Endothelial cell of umbilical vein (primary cell): ENCODE measurements around the gene FAM110C. TPM values are rescaled to one million over a fixed set of nuclear protein-coding genes. Genes with fewer than 3 reads are reported as not detected.

Source experiments
- BruUV-seq: library from RNA; stranded (reverse); fragments of 400-500 nt; replicated peaks from 2 replicates; lab custom pipeline; 2021; lab: Mats Ljungman, UMichigan
- CTCF ChIA-PET: fragments of 300-600, 350-600 bp; sonication (Branson Sonifier 250); formaldehyde crosslinking; loops from one replicate; lab custom pipeline; 2021; ENCODE audit warnings: antibody characterized with exemption, inconsistent platforms; lab: Charles Lee
- POLR2A ChIA-PET: fragments of 300-600, 350-600 bp; sonication (Branson Sonifier 250); formaldehyde crosslinking; loops from one replicate; lab custom pipeline; 2021; ENCODE audit warnings: antibody characterized with exemption, inconsistent platforms; lab: Charles Lee
- DNase-seq: peaks from one replicate; pipeline ENCODE4 v3.0.0-alpha.2; 2011; ENCODE audit warnings: low read depth, low spot score
- FAIRE-seq: peaks from 2 replicates; lab custom pipeline; 2011; peaks lifted over from hg19 to GRCh38; lab: Jason Lieb, UNC
- H2AFZ ChIP-seq: 2 replicates; pipeline ENCODE4 v1.6.0; 2012; ENCODE audit warnings: low read depth, low read length, control low read depth, inconsistent platforms
- H3K27ac ChIP-seq: 2 replicates; pipeline ENCODE4 v1.5.1; 2011; ENCODE audit warnings: low read depth, mild to moderate bottlenecking, control low read depth, low read length, moderate library complexity; ENCODE audit not compliant: insufficient read depth
- H3K27me3 ChIP-seq, 2 experiments: 2 replicates each; pipeline versions ENCODE4 v1.6.0 to v1.6.1; 2011; ENCODE audit warnings: low read length in 2 of 2, mixed read lengths in 1 of 2; ENCODE audit not compliant: control insufficient read depth in 2 of 2, insufficient read depth in 2 of 2
- H3K36me3 ChIP-seq, 2 experiments: 2 replicates in 1 of 2; 3 replicates in 1 of 2; pipeline ENCODE4 v1.5.1; 2011; ENCODE audit warnings: low read length in 2 of 2, mild to moderate bottlenecking in 1 of 2, moderate library complexity in 1 of 2; ENCODE audit not compliant: control insufficient read depth in 2 of 2, insufficient read depth in 2 of 2; ENCODE audit errors: extremely low read depth in 1 of 2
- H3K4me1 ChIP-seq: 3 replicates; pipeline ENCODE4 v1.5.1; 2011; ENCODE audit warnings: mild to moderate bottlenecking, low read length; ENCODE audit not compliant: control insufficient read depth, insufficient read depth; ENCODE audit errors: extremely low read depth
- H3K4me2 ChIP-seq: 2 replicates; pipeline ENCODE4 v1.6.1; 2011; ENCODE audit warnings: low read length, control low read depth, mixed read lengths; ENCODE audit not compliant: insufficient read depth
- H3K4me3 ChIP-seq, 3 experiments: fragments of 200-600 bp in 1 of 3; sonication (generic), shearing (Covaris generic) in 1 of 3; replicated peaks in 1 of 3; 2 replicates each; pipeline ENCODE4 v1.5.1; 2011 to 2016; ENCODE audit warnings: control low read depth in 3 of 3, low read length in 3 of 3, mild to moderate bottlenecking in 2 of 3, inconsistent platforms in 1 of 3, low read depth in 1 of 3, moderate library complexity in 1 of 3; ENCODE audit not compliant: insufficient read depth in 1 of 3
- H3K79me2 ChIP-seq: 2 replicates; pipeline ENCODE4 v1.6.0; 2012; ENCODE audit warnings: low read length, inconsistent platforms; ENCODE audit not compliant: control insufficient read depth, insufficient read depth
- H3K9ac ChIP-seq: replicated peaks from 2 replicates; pipeline ENCODE3; 2011; ENCODE audit warnings: low read length, control low read depth; ENCODE audit not compliant: insufficient read depth; ENCODE audit errors: extremely low read depth
- H3K9me1 ChIP-seq: replicated peaks from 3 replicates; pipeline ENCODE4 v1.6.0; 2011; ENCODE audit warnings: mild to moderate bottlenecking, low read length; ENCODE audit not compliant: control insufficient read depth, insufficient read depth; ENCODE audit errors: extremely low read depth
- H3K9me3 ChIP-seq: replicated peaks from 2 replicates; pipeline ENCODE4 v1.5.1; 2012; ENCODE audit warnings: low read length, inconsistent platforms; ENCODE audit not compliant: control insufficient read depth, insufficient read depth
- H4K20me1 ChIP-seq: replicated peaks from 2 replicates; pipeline ENCODE3; 2011; ENCODE audit warnings: mild to moderate bottlenecking, low read length; ENCODE audit not compliant: control insufficient read depth, insufficient read depth; ENCODE audit errors: extremely low read depth
- CTCF ChIP-seq, 2 donors: IDR thresholded peaks; 1 replicate in 1 of 2; 2 replicates in 1 of 2; pipeline ENCODE4 v1.5.1; 2011; ENCODE audit warnings: low read length in 2 of 2, mild to moderate bottlenecking in 2 of 2, moderate library complexity in 2 of 2, control low read depth in 1 of 2, inconsistent platforms in 1 of 2, low read depth in 1 of 2; ENCODE audit not compliant: insufficient read depth in 1 of 2; ENCODE audit errors: extremely low read depth in 1 of 2
- EZH2 ChIP-seq: IDR thresholded peaks from 2 replicates; pipeline ENCODE4 v1.6.1; 2012; ENCODE audit warnings: borderline replicate concordance, low read depth, mild to moderate bottlenecking, moderate library complexity, low read length, inconsistent platforms; ENCODE audit not compliant: severe bottlenecking
- FOS ChIP-seq: IDR thresholded peaks from 2 replicates; pipeline ENCODE4 v1.6.1; 2011; ENCODE audit warnings: mild to moderate bottlenecking, low read length, moderate library complexity, borderline replicate concordance; ENCODE audit not compliant: insufficient read depth
- GATA2 ChIP-seq: IDR thresholded peaks from 2 replicates; pipeline ENCODE4 v1.7.0; 2011; ENCODE audit warnings: low read depth, mild to moderate bottlenecking, moderate library complexity, mixed read lengths, low read length; ENCODE audit not compliant: insufficient read length, insufficient read depth
- JUN ChIP-seq: IDR thresholded peaks from 2 replicates; pipeline ENCODE4 v1.6.1; 2011; ENCODE audit warnings: borderline replicate concordance, low read depth; ENCODE audit not compliant: insufficient read length, insufficient read depth
- MAX ChIP-seq: IDR thresholded peaks from 2 replicates; pipeline ENCODE4 v1.6.1; 2011; ENCODE audit not compliant: insufficient read depth, insufficient read length
- MYC ChIP-seq: IDR thresholded peaks from one replicate; pipeline ENCODE4 v1.6.1; 2011; ENCODE audit warnings: mild to moderate bottlenecking, low read depth, low read length
- POLR2A ChIP-seq: IDR thresholded peaks from 2 replicates; pipeline ENCODE4 v1.6.1; 2012; ENCODE audit warnings: low read depth, mild to moderate bottlenecking, control low read depth, low read length
- POLR2AphosphoS5 ChIP-seq: IDR thresholded peaks from 2 replicates; pipeline ENCODE4 v1.6.1; 2012; ENCODE audit warnings: low read depth, mild to moderate bottlenecking, control low read depth, low read length, moderate library complexity; ENCODE audit not compliant: insufficient read depth
- dilution Hi-C: fragments of 300-500 bp; cut with MboI; formaldehyde crosslinking; loops from one replicate; pipeline ENCODE4 v1.15.0; 2019; ENCODE audit warnings: low sequenced_read_pairs; ENCODE audit not compliant: extremely low pct_ligation_motif_present
- intact Hi-C: fragments of 100-400 bp; cut with micrococcal nuclease; formaldehyde crosslinking; loops from one replicate; pipeline ENCODE4 v1.10.0; 2022
- polyA plus RNA-seq, 4 experiments: library from polyadenylated mRNA; depleted of rRNA in 3 of 4; stranded (reverse) in 3 of 4; unstranded in 1 of 4; fragments of >200 nt; gene quantifications; 2 replicates each; pipeline versions ENCODE4 v1.2.1 to v1.2.3, GENCODE V29; 2011 to 2012; ENCODE audit warnings: missing spikeins in 1 of 4
- total RNA-seq: library from RNA; stranded (reverse); gene quantifications from 2 replicates; pipeline ENCODE4 v1.2.3, GENCODE V29; 2021

FAM110C gene
- total and polyA plus RNA-seq, 2 donors (not counting 3 experiments of a cell fraction or from before 2014, with no cell fraction given), result not detected

- H3K79me2 ChIP-seq, result no peaks in the 10 kb centered on the region
- no peak overlapping the region for H3K4me2 ChIP-seq
- H3K9ac ChIP-seq, result no peak overlapping the region
- no peaks in the 10 kb centered on the region for H4K20me1 ChIP-seq
- no peak for TF ChIP-seq JUN
- TF ChIP-seq POLR2A, result no peak
- TF ChIP-seq MYC, result no peak
- TF ChIP-seq CTCF (IDR thresholded peaks at IDR 0.05; ENCODE audit: extremely low read depth in 1 of 2, insufficient read depth in 1 of 2, low read depth in 1 of 2, low read length in 2 of 2), result no peak
- no peak for TF ChIP-seq EZH2
- intact Hi-C loops (no loop called here), dilution Hi-C loops (no loop called here)
- no peaks in the 10 kb centered on the region for H3K9me3 ChIP-seq
- CTCF ChIA-PET, result no interaction called here
- no peak overlapping the region for H3K27ac ChIP-seq
- no peak overlapping the region for H2AFZ ChIP-seq
- no peaks in the 10 kb centered on the region for H3K27me3 ChIP-seq
- H3K36me3 ChIP-seq, result no peaks in the 10 kb centered on the region
- no TSS peak for BruUV-seq
- no peaks in the 10 kb centered on the region for H3K9me1 ChIP-seq
- FAIRE-seq (no peak), DNase-seq (no peak)
- H3K4me1 ChIP-seq, result no peaks in the 10 kb centered on the region
- no peak overlapping the region for H3K4me3 ChIP-seq
- POLR2A ChIA-PET, result no interaction called here
Observed at GRCh38 chr2:51613-52012, 5.3 kb upstream of the FAM110C start.

GRCh38 chr2:47737-48136 lies 1.4 kb upstream of the FAM110C start:
- no peaks in the 10 kb centered on the region for H4K20me1 ChIP-seq
- TF ChIP-seq POLR2AphosphoS5 (no peak), POLR2A (no peak), EZH2 (no peak), MYC (no peak), CTCF (IDR thresholded peaks at IDR 0.05; ENCODE audit: extremely low read depth in 1 of 2, insufficient read depth in 1 of 2, low read depth in 1 of 2, low read length in 2 of 2) (no peak), GATA2 (no peak), MAX (no peak), JUN (no peak), FOS (no peak)
- CTCF ChIA-PET, result no interaction called here
- H3K27me3 ChIP-seq, result no peaks in the 10 kb centered on the region
- FAIRE-seq (no peak), DNase-seq (no peak)
- no peak overlapping the region for H3K9ac ChIP-seq
- intact Hi-C loops (no loop called here), dilution Hi-C loops (no loop called here)
- H2AFZ ChIP-seq, result no peak overlapping the region
- H3K9me3 ChIP-seq, result no peaks in the 10 kb centered on the region
- POLR2A ChIA-PET, result no interaction called here
- H3K79me2 ChIP-seq, result no peaks in the 10 kb centered on the region
- no peaks in the 10 kb centered on the region for H3K36me3 ChIP-seq
- H3K4me3 ChIP-seq, result no peak overlapping the region
- H3K4me2 ChIP-seq, result no peak overlapping the region
- no TSS peak for BruUV-seq
- no peaks in the 10 kb centered on the region for H3K9me1 ChIP-seq
- H3K27ac ChIP-seq, result no peak overlapping the region
- H3K4me1 ChIP-seq, result no peaks in the 10 kb centered on the region
